Stimulated activated CD4-positive, alpha-beta T cell treated with anti-CD3 and anti-CD28 coated beads, Interleukin-1b, Interleukin-23, amount 100 ng/mL, for 1 hour (primary cell): Measurements from ENCODE around the gene ESPN.
A peak's percentile ranks its signal among the peaks of the same experiment; 100 is the strongest.

Experiments
- DNase-seq, 2 donors: peaks; one replicate each; pipeline ENCODE4 v3.0.0-alpha.2; 2020; ENCODE audit warnings: low read depth in 2 of 2

Gene ESPN

GRCh38 chr1:6408023-6408422 lies 16.6 kb upstream of the ESPN start:
- no peak for DNase-seq

DNA sequence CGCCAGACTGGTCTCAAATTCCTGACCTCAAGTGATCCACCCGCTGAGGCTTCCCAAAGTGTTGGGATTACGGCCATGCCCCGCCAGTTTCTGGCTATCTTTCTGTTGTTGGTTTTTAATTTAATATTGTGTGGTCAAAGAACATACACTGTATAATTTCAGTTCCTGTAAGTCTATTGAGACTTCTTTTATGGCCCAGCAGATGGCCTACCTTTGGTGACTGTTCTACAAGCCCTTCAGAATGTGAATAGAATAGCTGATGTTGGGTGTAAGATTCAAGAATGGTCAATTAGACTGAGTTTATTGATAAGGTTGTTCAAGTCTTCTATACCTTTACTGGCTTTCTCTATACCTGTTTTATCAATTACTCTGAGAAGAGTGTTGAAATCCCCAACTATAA lies 15.5 kb upstream of the ESPN start:
- no peak for DNase-seq

- no peak for DNase-seq
Observed at GRCh38 chr1:6409733-6410132, 14.8 kb upstream of the ESPN start.

DNA sequence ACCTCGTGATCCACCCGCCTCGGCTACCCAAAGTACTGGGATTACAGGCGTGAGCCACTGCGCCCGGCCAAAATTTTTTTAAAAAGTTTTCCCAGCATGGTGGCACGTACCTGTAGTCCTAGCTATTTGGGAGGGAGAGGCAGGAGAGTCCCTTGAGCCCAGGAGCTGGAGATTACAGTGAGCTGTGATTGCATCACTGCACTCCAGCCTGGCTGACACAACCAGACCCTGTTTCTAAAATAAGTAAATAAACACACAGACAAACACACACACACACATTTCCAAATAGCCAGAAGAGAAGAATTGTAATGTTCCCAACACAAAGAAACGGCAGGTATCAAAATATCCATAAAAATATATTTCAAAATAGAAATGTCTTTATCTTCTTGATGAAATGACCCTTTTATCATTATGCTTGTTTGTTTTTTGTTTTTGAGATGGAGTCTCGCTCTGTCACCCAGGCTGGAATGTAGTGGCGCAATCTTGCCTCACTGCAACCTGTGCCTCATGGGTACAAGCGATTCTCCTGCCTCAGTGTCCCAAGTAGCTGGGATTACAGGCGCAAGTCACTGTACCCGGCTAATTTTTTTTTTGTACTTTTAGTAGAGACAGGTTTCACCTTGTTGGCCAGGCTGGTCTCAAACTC lies 14.2 kb upstream of the ESPN start:
- DNase-seq: no peak

DNA sequence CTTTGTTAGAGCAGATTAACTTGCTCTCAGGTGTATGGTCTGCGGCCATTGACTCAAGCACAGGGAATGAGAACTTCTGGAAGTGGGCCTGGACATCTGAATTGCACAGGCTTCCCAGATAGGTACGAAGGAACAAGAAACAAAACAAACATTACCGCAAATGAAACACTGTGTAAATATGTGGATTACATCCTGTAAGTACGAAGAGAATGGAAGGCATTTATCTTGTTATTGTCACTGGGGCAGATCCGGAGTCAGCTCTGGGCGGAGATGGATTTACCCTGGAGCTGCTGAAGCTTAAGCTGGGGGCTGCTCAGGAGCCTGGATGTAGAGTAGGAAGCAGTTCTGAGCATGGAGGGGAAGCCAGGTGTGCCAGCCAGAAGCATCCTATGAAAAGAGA lies 11.7 kb upstream of the ESPN start:
- DNase-seq: no peak

GRCh38 chr1:6414443-6414844 lies 10.1 kb upstream of the ESPN start:
- no peak for DNase-seq

DNA sequence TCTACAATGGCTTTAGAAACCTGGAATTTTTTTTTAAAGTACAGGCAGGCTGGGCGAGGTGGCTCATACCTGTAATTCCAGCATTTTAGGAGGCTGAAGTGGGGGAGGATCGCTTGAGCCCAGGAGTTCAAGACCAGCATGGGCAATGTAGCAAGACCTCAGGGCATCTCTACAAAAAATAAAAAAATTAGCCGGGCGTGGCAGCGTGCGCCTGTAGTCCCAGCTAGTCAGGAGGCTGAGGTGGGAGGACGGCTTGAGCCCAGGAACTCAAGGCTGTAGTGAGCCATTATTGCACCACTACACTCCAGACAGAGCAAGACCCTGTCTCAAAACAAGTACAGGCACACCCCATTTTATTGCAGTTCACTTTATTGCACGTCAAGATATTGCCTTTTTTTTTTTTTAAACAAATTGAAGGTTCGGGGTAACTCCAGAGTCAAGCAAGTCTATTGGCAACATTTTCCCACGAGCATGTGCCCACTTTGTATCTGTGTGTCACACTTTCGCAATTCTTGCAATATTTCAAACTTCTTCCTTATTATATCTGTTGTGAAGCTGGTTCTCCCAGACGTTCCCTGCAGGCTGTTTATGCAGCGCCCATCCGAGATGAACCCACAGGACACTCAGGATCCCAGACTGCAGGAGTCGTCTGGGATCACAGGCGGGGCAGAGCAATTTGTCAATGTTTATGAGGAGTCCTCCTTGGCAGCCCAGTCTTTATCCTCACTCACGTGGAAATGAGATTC lies 9.5 kb upstream of the ESPN start:
- no peak for DNase-seq

GRCh38 chr1:6416295-6416656 lies 8.3 kb upstream of the ESPN start:
- no peak for DNase-seq

- DNase-seq: no peak
Observed at GRCh38 chr1:6416906-6417305, 7.7 kb upstream of the ESPN start.

GRCh38 chr1:6417961-6418667 lies 6.5 kb upstream of the ESPN start:
- DNase-seq: no peak

DNA sequence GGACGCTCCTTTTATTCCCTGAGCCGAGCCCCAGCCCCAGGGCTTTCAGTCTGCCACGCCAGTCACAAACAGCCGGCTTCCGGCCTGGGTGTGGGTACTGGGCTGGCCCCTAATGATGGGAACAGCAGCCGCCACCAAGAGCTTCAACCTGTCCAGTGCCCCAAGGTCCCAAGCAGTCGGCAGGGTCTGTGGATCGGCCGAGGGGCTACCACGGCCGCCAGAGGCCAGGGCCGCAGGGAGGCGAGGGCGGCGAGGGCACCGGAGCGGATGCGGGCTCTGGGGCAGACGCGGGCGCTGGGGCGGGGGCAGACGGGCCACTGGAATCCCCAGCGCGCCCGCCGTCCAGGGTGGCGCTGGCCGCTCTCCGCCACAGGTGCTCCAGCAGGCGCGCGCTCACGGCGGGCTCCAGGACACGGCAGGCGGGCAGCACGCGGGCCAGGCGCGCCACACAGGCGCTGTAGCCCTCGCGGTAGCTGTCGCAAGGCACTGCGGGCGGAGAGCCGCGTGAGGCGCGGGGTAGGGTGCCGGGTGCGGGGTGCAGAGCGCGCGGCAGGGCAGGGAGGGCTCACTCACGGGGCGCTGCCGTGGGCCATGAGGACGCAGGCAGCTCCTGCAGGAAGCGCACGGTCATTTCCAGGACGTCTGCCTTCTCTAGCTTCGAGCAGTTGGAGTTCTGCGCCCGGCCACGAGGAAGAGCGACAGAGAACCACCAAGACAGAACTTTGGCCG lies 5.7 kb upstream of the ESPN start:
- DNase-seq: no peak

DNA sequence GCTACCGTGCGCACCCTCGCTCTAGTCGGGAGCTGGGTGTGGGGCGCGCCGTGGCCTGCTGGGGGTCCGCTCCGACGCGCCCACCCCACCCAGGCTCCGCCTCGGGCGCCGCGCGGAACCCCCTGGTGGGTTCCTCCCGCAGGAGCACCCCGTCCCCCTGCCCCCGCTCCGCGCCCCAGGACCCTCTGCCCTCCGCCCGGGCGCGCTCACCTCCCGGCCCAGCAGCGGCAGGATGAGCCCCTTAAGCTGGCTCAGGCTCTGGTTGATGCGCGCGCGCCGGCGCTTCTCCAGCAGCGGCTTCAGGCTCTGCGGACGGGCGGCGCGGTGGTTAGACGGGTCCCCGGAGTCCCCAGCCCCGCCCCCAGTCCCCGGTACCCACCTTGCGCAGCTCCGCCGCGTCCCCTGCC lies 5.2 kb upstream of the ESPN start:
- no peak for DNase-seq

DNA sequence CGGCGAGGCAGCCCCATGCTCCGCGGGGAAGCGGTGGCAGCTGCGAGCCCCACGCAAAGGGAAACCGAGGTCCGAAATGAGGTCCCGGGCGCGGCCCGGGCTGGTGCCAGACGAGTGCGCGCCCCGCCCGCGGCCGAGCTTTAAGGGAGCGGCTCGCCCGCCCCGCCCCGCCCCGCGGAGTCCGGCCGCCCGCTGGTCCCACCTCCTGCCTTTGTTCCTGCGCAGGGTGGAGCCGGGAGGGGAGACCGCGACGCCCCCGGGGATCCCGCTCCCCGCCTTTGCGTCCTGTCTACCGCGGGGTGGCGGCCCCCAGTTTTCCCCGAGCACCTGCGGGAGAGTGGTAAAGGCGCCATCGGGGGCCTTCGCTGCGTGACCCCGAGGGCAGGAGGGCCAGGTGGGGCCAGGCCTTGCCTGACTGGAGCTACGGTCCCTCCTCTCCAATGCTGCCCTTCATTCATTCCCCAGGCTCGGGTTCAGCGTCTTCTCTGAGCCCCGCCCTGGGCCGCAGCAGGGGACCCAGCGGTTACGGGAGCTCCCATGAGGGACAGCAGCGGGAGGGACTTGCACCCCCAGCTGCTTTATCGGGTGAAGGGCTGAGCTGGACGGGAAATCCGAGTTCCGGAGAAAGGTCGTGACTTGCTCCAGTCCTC lies 4.6 kb upstream of the ESPN start, which contains the start of gene HES2:
TSS of gene HES2 (minus strand) at position 116 of the 650 bp plus-strand sequence. CDS start at position 17, 99 bp downstream.
- no peak for DNase-seq

DNA sequence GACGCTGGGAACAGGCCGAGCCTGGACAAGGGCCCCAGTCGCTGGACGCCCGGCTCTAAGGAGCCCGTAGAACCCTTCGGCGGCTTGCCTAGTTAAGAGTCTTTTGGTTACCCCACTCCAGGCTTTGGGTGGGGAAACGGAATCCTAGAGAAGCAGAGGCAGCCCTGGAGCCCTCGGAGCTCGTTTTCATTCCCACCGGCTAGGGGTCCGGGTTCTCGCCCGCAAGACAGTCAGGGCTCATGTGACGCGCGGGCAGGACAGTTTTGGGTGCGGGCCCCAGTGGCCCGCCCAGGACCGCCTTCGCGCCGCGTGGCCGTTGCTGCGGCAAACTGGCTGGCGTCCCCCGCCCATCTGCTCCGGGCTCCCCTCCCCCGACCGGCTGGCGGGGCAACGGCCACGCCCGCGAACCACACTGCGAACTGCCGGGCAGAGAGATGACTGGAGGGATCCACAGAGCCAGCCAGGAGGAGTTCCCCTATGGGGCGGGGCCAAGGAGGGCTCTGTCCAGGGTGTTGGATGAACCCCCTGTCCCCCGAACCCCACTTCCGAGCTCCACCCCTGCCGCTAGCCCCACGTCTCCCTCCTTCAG lies 4.0 kb upstream of the ESPN start:
- DNase-seq: no peak

GRCh38 chr1:6421266-6421665 lies 3.3 kb upstream of the ESPN start:
- no peak for DNase-seq

- peak; percentile 41 to 59 for DNase-seq
Observed at GRCh38 chr1:6423321-6423999, 1.1 kb upstream of the ESPN start.

- DNase-seq: no peak
Observed at GRCh38 chr1:6424000-6424565, 493 bp upstream of the ESPN start.

- no peak for DNase-seq
Observed at GRCh38 chr1:6425658-6426057, 1.1 kb downstream of the ESPN start.

GRCh38 chr1:6426277-6426971 lies 1.8 kb downstream of the ESPN start:
- no peak for DNase-seq

- no peak for DNase-seq
Observed at GRCh38 chr1:6426972-6427350, 2.4 kb downstream of the ESPN start.
